ENCODE measurements around the gene UNC79.
"Not testable (repeated sequence)": the region's sequence is repeated elsewhere in the genome, so short reads cannot be mapped to it uniquely, and the experiment has no call there.

Gene UNC79

DNA sequence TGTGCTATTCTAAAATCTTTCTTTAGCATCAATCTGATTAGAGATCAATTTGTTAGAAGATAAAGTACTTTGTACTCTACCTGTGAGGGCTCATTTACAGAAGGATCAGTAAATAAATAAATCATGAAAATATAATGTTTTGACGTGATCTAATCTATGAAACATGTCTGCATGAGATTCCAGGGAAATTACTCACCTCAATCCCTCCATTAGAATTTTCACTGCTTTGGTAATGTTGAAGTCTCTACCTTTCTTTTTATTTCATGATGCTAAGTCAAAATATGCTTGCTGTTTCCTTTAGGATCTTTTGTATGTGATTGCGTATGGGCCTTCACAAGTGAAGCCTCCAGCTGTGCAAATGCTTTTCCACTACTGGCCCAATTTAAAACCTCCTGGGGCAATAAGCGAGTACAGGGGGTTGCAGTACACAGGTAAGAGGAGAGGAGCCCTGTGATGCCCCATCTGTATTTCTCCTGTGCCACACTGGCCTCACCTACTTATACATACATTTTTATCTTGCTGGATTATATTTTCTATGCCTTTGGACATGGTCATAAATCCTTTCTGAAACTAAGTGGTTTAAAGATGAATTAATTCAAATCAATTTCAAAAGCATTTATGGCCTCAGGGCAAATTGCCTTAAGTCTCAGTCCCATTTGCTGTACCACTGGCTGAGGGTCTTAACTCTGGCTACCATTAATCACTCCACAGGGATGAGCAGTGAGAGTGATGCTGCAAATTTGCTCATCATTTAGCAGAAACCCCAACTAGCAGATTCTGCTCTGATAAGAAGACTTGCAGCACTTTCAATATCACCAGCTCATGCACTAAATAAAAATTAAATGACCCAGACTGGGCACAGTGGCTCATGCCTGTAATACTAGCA, 66.4 kb downstream of the UNC79 start:
- no peak for DNase-seq

DNA sequence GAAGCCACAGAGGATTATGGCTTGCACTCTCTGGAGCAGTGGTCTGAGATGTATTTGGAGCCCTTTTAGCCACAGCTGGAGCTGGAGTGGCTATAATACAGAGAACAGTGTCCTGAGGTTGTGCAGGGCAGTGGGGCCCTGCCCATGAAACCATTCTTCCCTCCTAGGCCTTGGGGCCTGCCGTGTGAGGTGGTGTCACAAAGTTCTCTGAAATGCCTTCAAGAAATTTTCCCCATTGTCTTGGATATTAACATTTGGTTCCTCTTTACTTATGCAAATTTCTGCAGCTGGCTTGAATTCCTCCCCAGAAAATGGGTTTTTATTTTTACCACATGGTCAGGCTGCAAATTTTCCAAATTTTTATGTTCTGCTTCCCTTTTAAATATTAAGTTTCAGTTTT, 79.3 kb downstream of the UNC79 start:
- DNase-seq, result no peak

DNA sequence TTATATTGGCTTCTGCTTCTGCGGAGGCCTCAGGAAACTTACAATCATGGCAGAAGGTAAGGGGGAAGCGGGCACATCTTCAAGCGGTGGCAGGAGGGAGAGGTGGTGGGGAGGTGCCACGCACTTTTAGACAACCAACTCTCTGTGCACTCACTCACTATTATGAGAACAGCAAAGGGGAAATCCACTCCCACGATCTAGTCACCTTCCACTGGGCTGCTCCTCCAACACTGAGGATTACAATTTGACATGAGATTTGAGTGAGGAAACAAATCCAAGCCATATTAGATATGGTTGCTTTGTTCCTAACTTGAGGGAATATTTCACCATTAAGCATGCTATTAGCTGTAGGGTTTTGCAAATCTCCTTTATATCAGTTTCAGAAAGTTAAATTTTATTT, 80.3 kb downstream of the UNC79 start:
- DNase-seq, result no peak

GRCh38 chr14:93520053-93520607, 89.4 kb downstream of the UNC79 start:
- DNase-seq, result no peak

- peak; percentile 6 for DNase-seq
These were observed 91.5 kb downstream of the UNC79 start for GRCh38 chr14:93522221-93522620.

GRCh38 chr14:93525216-93525615, 94.5 kb downstream of the UNC79 start:
- DNase-seq, result not testable (repeated sequence)

DNA sequence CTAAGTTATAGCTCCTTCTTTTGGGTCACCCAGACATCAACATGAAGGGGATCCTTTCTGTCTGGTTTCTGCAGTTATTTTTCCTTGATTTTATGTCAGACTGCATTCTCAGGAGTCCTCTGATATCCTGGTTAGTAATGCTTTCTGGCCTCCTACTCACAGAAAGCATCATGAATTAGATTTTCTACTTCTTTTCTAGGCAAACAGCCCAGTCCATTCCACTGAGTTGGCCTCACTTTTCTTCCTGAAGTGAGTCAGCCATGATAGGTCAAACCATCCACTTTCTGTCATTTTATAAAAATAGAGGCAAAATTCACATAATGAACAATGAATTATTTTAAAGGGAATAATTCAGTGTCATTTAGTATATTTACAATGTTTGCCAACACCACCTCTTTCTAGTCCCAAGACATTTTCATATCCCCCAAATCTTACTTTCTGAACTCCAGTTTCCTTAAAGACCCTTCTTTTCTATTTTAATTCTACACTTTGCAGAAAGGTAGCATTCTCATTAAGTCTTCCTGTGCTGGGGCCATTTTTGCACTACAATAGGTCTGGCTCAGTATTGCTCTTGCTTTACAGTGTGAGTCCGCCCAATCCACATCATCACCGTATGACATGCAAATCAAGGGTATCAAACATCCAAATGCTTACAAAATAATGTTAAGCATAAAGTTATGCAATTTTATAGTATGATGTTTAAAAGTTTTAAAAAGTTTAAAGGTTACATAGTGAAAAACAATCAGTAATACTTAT, 95.1 kb downstream of the UNC79 start:
- DNase-seq, result peak; percentile 16

DNA sequence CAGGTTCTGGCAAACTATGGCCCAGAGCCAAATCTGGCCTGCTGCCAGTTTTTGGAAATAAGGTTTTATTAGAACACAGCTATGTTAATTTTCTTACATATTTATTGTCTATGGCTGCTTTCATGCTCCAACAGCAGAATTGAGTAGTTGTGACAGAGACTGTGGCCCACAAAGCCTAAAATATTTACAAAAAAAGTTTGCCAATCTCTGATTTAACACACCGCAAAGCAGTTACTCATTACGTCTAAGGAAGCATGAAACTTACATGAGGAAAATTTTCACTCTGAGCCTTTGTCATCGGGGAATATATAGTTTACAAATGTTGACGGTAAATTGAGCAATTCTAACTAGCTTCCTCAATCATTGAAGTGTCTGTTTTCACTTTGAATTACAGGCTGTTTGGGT, 96.5 kb downstream of the UNC79 start:
- no peak for DNase-seq

DNA sequence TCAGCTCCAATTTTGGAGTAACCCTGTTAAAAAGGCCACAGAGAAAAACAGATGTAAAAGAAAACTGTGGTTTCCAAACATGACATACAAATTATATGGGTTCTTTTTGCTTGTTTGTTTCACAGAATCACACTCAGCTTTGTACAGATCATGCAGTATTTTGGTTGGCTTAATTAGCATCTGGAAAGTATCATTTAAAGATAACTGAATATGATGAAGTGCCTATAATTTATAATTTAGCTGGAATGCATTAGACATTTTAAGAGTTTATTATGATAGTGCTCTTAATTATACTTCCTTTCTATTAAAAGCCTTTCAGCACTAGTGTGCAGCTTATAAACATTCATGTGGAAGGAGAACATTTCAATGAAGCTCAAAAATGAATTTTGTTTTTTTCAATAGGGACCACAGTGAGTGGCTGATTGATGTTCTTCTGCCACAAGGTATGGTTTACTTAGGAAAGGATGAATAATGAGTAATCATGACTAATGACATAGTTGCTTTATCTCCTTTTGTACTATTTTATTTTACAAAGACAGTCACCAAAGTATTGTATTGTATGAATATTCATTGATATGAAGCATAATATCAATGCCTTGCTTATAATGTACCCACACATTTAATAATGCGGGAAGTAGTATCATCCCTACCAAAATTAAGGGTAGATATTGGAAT, 98.3 kb downstream of the UNC79 start:
- no peak for DNase-seq

- no peak for DNase-seq
These were observed 100.9 kb downstream of the UNC79 start for GRCh38 chr14:93531644-93532043.

DNA sequence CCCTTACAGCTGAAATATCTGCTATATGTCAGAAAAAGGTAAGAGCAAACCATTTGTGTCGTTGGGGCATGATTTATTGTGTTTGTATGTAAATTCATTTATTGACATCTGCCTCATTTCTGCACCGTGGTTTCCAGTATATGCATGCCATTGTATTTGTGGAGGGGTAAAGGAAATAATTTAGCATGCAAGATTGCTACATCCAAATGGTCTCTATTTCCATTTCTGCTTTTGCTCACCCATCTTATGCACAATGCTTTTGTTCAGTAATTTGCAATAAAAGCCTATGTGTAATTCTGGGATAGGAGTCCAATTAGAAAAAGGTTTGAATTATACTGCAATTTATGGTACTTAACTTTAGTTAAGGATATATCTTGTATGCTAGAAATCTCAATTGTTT, 101.8 kb downstream of the UNC79 start:
- DNase-seq, result no peak

DNA sequence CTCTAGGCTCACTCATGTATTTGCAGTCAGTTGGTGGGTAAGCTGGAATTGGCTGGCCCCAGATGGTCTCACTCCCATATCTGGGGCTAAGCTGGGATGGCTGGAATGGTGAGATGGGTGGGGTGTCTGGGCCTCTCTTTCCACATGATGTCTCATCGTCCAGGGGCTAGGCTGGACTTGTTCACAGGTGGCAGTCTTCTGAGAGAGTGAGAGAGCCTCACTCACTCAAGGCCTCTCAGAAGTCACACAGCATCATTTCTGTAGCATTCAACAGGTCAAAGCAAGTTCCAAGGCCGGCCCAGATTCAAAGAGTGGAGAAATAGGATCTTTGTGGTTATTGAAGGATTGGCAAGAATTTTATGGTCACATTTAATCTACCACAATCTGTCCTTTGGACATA, 102.7 kb downstream of the UNC79 start:
- no peak for DNase-seq

DNA sequence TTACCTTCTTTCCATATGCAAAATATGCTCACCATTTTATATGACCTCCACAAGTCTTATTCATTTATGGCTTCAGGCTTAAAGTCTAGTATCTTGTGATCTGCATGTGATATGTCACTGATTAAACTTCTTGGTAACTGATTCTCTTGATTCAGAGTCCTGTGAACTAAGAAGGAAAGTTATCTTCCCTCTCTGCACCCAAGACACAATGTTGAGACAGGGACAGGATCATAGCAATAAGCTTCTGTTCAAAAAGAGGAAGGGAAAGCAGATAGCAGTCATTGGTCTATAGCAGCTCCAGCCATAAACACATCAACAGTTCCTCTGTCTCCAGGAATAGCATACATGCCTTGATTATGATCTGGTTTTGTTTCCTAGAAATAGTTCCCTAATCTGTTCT, 103.1 kb downstream of the UNC79 start:
- DNase-seq, result no peak

DNA sequence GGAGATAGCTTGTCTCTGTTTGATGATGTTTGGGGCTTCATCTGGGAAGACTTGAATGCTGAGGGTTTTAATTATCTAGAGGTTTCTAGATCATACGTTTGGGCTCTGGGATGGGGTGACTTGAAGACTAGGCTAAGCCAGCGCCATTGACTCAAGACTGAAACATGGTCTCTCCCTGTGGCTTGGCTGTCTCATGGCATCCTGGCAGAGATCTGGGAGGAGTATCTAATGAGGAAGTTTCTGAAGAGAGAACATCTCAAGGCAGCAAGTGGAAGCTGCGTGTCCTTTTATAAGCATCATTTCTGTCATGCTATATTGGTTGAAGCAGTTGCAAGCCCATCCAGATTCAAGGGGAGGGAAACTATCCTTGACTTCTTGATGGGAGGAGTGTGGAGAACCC, 104.8 kb downstream of the UNC79 start:
- no peak for DNase-seq

GRCh38 chr14:93536945-93537344, 106.2 kb downstream of the UNC79 start:
- peak; percentile 3 for DNase-seq

GRCh38 chr14:93537951-93538350, 107.2 kb downstream of the UNC79 start:
- no peak for DNase-seq

GRCh38 chr14:93538413-93538812, 107.7 kb downstream of the UNC79 start:
- no peak for DNase-seq

- DNase-seq, result no peak
These were observed 109.5 kb downstream of the UNC79 start for GRCh38 chr14:93540235-93540634.

- DNase-seq, result peak; percentile 23
These were observed 113.0 kb downstream of the UNC79 start for GRCh38 chr14:93543766-93544165.

DNA sequence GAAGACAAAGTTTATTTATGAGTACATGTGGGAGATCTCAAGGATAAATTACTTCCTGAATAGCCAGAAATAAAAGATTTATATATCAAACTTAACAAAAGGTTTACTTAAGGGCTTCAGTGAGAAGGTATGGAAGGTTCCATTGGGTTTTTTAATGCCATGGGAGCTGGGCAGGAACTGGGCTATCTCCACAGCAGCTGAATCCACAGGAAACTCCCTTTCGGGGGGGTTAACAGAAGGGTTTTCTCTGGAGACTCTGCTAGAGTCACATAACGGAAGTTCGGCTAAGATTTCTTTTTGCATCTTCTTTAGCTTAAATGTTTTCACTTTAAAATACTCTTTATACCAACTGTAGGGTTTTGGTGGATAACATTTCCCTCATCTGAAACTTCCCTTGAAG, 113.5 kb downstream of the UNC79 start:
- DNase-seq, result no peak

DNA sequence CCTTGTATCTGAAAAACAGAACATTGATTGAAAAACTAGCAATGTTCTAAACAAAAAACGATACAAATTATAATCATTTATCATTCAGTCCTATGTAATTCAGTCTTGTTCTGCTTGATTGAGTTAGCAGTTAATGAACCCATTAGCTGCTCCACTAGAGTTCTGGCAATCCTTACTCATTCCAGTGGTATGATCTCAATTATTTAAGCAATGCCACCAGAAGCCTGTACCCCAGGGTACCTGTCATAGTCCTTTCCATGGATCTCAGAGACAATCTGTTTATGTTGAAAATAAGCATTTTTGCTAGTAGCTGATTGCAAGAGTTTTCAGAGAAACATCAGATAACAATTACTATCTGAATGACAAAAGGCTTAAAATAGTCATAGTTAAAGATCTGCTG, 115.9 kb downstream of the UNC79 start:
- DNase-seq, result no peak

- no peak for DNase-seq
These were observed 117.5 kb downstream of the UNC79 start for GRCh38 chr14:93548102-93548843.
